Type B pancreatic cell (in vitro differentiated cells): ENCODE results near the gene CRYBB1. TPM values are rescaled to one million over a fixed set of nuclear protein-coding genes. Genes with fewer than 3 reads are reported as not detected.

Source experiments
- DNase-seq: peaks from one replicate; pipeline ENCODE4 v3.0.0; 2021; ENCODE audit warnings: mixed read lengths; ENCODE audit not compliant: unreplicated experiment; ENCODE audit errors: extremely low spot score
- H3K27ac Mint-ChIP-seq: 2 replicates; pipeline ENCODE4 v1.8.0; 2021; ENCODE audit warnings: mild to moderate bottlenecking, mixed read lengths
- H3K27me3 Mint-ChIP-seq: 2 replicates; pipeline ENCODE4 v1.8.0; 2021; ENCODE audit warnings: mixed read lengths
- H3K36me3 Mint-ChIP-seq: 2 replicates; pipeline ENCODE4 v1.8.0; 2021; ENCODE audit warnings: mixed read lengths
- H3K4me1 Mint-ChIP-seq: one replicate; pipeline ENCODE4 v1.8.0; 2021; ENCODE audit warnings: mixed read lengths; ENCODE audit not compliant: unreplicated experiment
- H3K4me3 Mint-ChIP-seq: 2 replicates; pipeline ENCODE4 v1.8.0; 2021; ENCODE audit warnings: mild to moderate bottlenecking, mixed read lengths
- H3K9me3 Mint-ChIP-seq: 2 replicates; pipeline ENCODE4 v1.8.0; 2021; ENCODE audit warnings: mixed read lengths
- total RNA-seq: library from RNA; stranded (reverse); gene quantifications from 2 replicates; pipeline ENCODE4 v1.2.1, GENCODE V29; 2021; ENCODE audit warnings: low replicate concordance
- TF ChIP-seq, protein P1 (sequence below): fragments of 200-600 bp; sonication (generic); conservative IDR thresholded peaks from 2 replicates; pipeline ENCODE4 v1.5.0; 2021; ENCODE audit warnings: antibody characterized with exemption, mild to moderate bottlenecking

CRYBB1 gene
- total RNA-seq, 1 donor from 2014 or later, result 4.6 TPM

DNA sequence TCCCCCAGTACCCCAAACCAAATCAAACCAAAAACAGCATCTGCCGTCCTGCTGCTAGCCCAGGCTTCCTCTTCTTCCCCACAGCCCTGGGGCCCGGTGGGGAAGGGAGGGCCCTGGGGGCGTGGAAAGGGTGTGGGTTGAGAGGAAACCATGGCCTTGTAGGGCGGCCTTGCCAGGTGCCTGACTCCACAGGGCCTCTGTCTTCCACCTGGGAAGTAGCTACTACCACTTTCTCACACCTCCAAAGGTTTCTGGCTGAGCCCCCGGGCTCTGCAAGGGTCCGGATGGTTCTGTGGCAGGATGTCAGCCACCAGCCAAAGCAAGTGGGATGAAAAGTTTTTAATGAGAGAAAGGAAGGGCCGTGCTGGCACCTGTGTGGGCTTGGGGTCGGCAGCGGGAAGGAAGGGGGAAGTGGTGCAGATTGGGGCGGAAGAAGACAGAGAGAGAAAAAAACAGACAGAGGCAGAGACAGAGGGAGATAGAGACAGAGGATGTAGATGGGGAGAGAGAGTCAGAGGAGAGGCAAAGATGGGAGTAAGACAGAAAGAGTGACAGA is 38.4 kb downstream of the CRYBB1 start:
- Mint-ChIP-seq H3K36me3 (peaks cover 10% of the 10 kb centered on the region), H3K4me3 (no peak overlapping the region), H3K27me3 (no peaks in the 10 kb centered on the region), H3K9me3 (no peaks in the 10 kb centered on the region), H3K27ac (no peak overlapping the region), H3K4me1 (peaks cover 5% of the 10 kb centered on the region)
- no peak for DNase-seq
- TF ChIP-seq, protein P1, sequence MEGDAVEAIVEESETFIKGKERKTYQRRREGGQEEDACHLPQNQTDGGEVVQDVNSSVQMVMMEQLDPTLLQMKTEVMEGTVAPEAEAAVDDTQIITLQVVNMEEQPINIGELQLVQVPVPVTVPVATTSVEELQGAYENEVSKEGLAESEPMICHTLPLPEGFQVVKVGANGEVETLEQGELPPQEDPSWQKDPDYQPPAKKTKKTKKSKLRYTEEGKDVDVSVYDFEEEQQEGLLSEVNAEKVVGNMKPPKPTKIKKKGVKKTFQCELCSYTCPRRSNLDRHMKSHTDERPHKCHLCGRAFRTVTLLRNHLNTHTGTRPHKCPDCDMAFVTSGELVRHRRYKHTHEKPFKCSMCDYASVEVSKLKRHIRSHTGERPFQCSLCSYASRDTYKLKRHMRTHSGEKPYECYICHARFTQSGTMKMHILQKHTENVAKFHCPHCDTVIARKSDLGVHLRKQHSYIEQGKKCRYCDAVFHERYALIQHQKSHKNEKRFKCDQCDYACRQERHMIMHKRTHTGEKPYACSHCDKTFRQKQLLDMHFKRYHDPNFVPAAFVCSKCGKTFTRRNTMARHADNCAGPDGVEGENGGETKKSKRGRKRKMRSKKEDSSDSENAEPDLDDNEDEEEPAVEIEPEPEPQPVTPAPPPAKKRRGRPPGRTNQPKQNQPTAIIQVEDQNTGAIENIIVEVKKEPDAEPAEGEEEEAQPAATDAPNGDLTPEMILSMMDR, result no peak

DNA sequence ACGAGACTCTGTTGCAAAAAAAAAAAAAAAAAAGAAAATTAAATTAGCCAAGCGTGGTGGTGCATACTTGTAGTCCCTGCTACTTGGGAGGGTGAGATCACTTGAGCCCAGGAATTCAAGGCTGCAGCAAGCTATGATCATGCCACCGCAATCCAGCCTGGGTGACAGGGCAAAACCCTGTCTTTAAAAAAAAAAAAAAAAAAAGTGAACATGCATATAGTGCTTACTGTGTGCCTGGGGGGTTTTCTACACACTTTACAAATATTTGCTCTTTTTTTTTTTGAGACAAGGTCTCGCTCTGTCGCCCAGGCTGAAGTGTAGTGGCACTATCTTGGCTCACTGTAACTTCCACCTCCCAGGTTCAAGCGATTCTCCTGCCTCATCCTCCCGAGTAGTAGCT is 40.7 kb downstream of the CRYBB1 start:
- Mint-ChIP-seq H3K36me3 (peaks cover 10% of the 10 kb centered on the region), H3K4me1 (peaks cover 5% of the 10 kb centered on the region), H3K27me3 (no peaks in the 10 kb centered on the region), H3K4me3 (no peak overlapping the region), H3K27ac (no peak overlapping the region), H3K9me3 (no peaks in the 10 kb centered on the region)
- no peak for DNase-seq
- TF ChIP-seq, protein P1, result no peak

DNA sequence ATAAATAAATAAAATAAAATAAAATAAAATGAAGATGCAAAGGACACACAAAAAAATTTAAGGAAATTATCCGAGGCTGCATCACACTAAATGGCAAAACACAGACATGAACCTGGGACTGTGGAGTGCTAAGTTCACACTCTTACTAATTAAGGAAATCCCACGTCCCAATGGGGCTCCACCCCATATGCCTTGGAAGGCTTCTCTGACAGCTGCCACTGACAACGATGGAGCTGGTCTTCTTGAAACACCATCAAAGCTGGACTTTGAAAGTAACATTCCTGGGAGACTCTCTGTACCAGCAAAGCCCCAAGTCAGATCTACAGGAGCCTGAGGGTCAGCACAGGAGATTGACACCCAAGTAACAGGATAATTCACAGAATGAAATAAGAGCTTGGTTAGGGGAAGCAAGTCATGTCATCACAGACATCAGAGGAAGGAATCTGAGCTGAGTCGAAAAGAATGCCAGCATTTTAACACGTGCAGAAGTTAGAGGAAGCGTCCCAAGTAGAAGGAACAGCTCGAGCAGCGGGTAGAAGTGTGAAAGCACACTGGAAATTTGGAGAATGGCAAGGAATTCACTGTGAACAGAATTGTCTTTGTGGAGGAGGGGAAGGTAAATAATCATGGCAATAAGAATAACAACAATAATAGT is 41.7 kb downstream of the CRYBB1 start:
- Mint-ChIP-seq H3K36me3 (peaks cover 10% of the 10 kb centered on the region), H3K4me1 (peaks cover 13% of the 10 kb centered on the region)

DNA sequence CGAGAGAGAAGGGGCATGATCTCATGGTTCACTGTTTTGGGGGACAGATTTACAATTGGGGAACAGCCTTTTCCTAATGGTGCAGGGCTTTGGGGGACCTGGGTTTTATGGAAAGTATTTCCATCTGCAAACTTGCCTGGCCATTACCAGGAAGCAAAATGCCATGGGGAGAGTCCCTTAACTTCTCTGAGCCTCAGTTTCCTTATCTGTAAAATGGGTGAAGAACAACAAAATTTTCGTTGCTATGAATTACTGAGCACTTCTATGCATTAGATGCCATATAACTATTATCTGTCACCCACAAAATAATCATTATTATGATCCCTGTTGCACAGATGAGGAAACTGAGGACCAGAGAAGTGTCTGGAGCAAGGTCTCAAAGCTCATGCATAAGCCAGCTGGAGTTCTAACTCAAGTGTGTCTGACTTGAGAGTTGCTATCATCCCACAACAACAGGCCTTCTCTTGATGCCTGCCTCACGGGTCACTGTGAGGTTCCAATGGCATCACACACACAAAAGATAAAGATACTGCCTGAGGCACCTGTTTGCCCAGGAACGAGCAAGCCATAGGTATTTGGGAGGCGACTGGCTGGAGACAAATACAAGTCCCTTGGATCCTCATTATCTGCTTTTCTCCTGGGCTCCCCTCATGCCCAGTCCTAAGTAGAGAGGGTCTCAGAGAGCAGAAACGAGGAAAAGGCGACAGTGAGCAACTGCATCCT is 43.7 kb downstream of the CRYBB1 start:
- H3K27me3 Mint-ChIP-seq, result no peaks in the 10 kb centered on the region
- TF ChIP-seq, protein P1, result no peak
- H3K27ac Mint-ChIP-seq, result no peak overlapping the region
- H3K4me3 Mint-ChIP-seq, result no peak overlapping the region
- no peaks in the 10 kb centered on the region for H3K9me3 Mint-ChIP-seq
- H3K4me1 Mint-ChIP-seq, result peaks cover 18% of the 10 kb centered on the region
- no peak for DNase-seq
- peaks cover 4% of the 10 kb centered on the region for H3K36me3 Mint-ChIP-seq

More for the DNA sequence above, 41.7 kb downstream of the CRYBB1 start:
- no peak for DNase-seq
- TF ChIP-seq, protein P1, result no peak
- Mint-ChIP-seq H3K27me3 (no peaks in the 10 kb centered on the region), H3K9me3 (no peaks in the 10 kb centered on the region), H3K4me3 (no peak overlapping the region), H3K27ac (peak overlapping the region; percentile 19)

DNA sequence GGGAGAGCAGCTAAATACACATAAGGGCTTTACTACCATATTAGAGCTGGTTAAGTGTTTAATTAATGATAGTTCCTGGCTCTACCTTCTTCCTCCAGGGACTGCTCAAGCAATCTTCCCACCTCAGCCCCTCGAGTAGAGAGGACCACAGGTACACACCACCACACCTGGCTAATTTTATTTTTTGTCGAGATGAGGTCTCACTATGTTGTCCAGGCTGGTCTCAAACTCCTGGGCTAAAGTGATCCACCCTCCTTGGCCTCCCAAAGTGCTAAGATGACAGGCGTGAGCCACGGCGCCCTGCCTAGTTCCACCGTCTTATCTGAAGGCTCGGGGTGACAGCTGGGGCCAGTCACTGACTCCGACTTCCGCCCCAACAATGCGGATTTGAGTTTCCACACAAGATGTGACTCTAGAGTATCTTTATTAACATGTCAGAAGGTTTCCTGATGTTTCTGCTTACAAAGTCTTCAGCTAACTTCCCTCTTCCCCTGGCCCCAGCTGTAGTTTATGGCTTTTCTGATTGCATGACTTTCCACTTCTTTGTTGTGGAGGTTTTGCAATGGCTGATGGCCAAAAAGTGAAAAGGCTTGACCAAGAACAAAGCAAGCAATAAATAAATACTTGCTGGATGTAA is 44.7 kb downstream of the CRYBB1 start:
- H3K36me3 Mint-ChIP-seq, result peaks cover 4% of the 10 kb centered on the region
- no peaks in the 10 kb centered on the region for H3K27me3 Mint-ChIP-seq
- H3K27ac Mint-ChIP-seq, result no peak overlapping the region
- H3K4me3 Mint-ChIP-seq, result no peak overlapping the region
- DNase-seq, result no peak
- peaks cover 23% of the 10 kb centered on the region for H3K4me1 Mint-ChIP-seq
- H3K9me3 Mint-ChIP-seq, result no peaks in the 10 kb centered on the region
- TF ChIP-seq, protein P1, result no peak
